Panc1 (cell line): ENCODE data around the gene LGR4.

Experiments
- POLR2AphosphoS5 ChIP-seq: IDR thresholded peaks from 2 replicates; pipeline ENCODE4 v1.6.1; 2012; ENCODE audit warnings: mild to moderate bottlenecking, low read depth, low read length, moderate library complexity
- SIN3A ChIP-seq: IDR thresholded peaks from 2 replicates; pipeline ENCODE4 v1.6.1; 2012; ENCODE audit warnings: low read depth, mild to moderate bottlenecking, low read length, moderate library complexity, borderline replicate concordance; ENCODE audit not compliant: insufficient read depth
- TF ChIP-seq, protein P1 (sequence below), 2 experiments: IDR thresholded peaks; 2 replicates each; pipeline ENCODE4 v1.6.1; 2011 to 2012; ENCODE audit warnings: low read depth in 2 of 2, control low read depth in 1 of 2, low read length in 1 of 2, mild to moderate bottlenecking in 1 of 2, moderate library complexity in 1 of 2; ENCODE audit not compliant: insufficient read depth in 1 of 2
- TF ChIP-seq, protein P2 (sequence below): fragments of 450-650 bp; IDR thresholded peaks from 2 replicates; pipeline ENCODE4 v1.5.1; 2017; ENCODE audit warnings: mild to moderate bottlenecking

DNA sequence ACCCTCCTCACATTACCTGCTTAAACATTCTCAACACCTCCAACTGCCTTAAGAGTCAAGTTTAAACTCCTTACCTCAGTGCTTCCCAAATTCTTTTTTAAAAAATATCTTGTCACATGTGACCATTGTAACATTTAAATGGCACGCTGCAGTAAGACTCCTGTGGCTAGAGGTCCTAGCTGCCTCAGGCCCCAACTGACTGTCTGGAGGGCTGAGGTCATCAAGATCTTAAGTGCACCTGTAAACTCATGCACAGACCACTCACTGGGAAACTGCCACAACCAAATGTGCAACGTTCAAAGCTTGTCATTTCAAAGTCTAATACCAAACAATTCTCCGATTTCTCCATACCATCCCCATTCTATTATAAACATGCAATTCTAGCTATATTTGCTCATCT lies 93.1 kb downstream of the LGR4 start:
- TF ChIP-seq, protein P1, sequence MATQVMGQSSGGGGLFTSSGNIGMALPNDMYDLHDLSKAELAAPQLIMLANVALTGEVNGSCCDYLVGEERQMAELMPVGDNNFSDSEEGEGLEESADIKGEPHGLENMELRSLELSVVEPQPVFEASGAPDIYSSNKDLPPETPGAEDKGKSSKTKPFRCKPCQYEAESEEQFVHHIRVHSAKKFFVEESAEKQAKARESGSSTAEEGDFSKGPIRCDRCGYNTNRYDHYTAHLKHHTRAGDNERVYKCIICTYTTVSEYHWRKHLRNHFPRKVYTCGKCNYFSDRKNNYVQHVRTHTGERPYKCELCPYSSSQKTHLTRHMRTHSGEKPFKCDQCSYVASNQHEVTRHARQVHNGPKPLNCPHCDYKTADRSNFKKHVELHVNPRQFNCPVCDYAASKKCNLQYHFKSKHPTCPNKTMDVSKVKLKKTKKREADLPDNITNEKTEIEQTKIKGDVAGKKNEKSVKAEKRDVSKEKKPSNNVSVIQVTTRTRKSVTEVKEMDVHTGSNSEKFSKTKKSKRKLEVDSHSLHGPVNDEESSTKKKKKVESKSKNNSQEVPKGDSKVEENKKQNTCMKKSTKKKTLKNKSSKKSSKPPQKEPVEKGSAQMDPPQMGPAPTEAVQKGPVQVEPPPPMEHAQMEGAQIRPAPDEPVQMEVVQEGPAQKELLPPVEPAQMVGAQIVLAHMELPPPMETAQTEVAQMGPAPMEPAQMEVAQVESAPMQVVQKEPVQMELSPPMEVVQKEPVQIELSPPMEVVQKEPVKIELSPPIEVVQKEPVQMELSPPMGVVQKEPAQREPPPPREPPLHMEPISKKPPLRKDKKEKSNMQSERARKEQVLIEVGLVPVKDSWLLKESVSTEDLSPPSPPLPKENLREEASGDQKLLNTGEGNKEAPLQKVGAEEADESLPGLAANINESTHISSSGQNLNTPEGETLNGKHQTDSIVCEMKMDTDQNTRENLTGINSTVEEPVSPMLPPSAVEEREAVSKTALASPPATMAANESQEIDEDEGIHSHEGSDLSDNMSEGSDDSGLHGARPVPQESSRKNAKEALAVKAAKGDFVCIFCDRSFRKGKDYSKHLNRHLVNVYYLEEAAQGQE (IDR thresholded peaks at IDR 0.05; ENCODE audit: insufficient read depth in 1 of 2, low read depth in 2 of 2, low read length in 1 of 2) = no peak
- TF ChIP-seq, protein P2, sequence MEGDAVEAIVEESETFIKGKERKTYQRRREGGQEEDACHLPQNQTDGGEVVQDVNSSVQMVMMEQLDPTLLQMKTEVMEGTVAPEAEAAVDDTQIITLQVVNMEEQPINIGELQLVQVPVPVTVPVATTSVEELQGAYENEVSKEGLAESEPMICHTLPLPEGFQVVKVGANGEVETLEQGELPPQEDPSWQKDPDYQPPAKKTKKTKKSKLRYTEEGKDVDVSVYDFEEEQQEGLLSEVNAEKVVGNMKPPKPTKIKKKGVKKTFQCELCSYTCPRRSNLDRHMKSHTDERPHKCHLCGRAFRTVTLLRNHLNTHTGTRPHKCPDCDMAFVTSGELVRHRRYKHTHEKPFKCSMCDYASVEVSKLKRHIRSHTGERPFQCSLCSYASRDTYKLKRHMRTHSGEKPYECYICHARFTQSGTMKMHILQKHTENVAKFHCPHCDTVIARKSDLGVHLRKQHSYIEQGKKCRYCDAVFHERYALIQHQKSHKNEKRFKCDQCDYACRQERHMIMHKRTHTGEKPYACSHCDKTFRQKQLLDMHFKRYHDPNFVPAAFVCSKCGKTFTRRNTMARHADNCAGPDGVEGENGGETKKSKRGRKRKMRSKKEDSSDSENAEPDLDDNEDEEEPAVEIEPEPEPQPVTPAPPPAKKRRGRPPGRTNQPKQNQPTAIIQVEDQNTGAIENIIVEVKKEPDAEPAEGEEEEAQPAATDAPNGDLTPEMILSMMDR = no peak
- no peak for TF ChIP-seq POLR2AphosphoS5
- no peak for TF ChIP-seq SIN3A
